H1 (cell line): Measurements from ENCODE around the gene APOA4. TPM values are rescaled to one million over a fixed set of nuclear protein-coding genes. Genes with fewer than 3 reads are reported as not detected.

ENCODE experiments used
- CTCF ChIA-PET: fragments of 300-600 bp; sonication (Branson Sonifier 250); formaldehyde crosslinking; loops from one replicate; lab custom pipeline; 2021; ENCODE audit not compliant: partially characterized antibody; lab: Charles Lee
- POLR2A ChIA-PET: fragments of 300-600 bp; sonication (Branson Sonifier 250); formaldehyde crosslinking; loops from one replicate; lab custom pipeline; 2021; ENCODE audit warnings: inconsistent platforms; ENCODE audit not compliant: partially characterized antibody; lab: Charles Lee
- DNase-seq, 2 experiments: peaks; one replicate each; pipeline versions ENCODE4 v3.0.0 to v3.0.0-alpha.2; 2010 to 2022; ENCODE audit warnings: low spot score in 2 of 2, low read depth in 1 of 2, mixed read lengths in 1 of 2
- FAIRE-seq: peaks from 2 replicates; lab custom pipeline; 2011; peaks lifted over from hg19 to GRCh38; lab: Jason Lieb, UNC
- H2AFZ ChIP-seq: 2 replicates; pipeline ENCODE4 v1.8.1; 2012; ENCODE audit warnings: low read length, inconsistent platforms
- H2AK5ac ChIP-seq: 2 replicates; pipeline ENCODE4 v1.6.1; 2013; ENCODE audit warnings: low read depth, low read length
- H2BK120ac ChIP-seq: replicated peaks from 2 replicates; pipeline ENCODE3; 2013; ENCODE audit warnings: low read depth, low read length, inconsistent platforms
- H2BK12ac ChIP-seq: 2 replicates; pipeline ENCODE4 v1.6.1; 2013; ENCODE audit warnings: low read depth, low read length
- H2BK15ac ChIP-seq: 2 replicates; pipeline ENCODE4 v1.6.1; 2013; ENCODE audit warnings: low read length
- H2BK20ac ChIP-seq: 2 replicates; pipeline ENCODE4 v1.6.1; 2013; ENCODE audit warnings: low read length
- H2BK5ac ChIP-seq: 2 replicates; pipeline ENCODE4 v1.6.1; 2013; ENCODE audit warnings: low read depth, low read length
- H3K14ac ChIP-seq: 2 replicates; pipeline ENCODE4 v1.6.1; 2013; ENCODE audit warnings: inconsistent platforms; ENCODE audit not compliant: insufficient read length
- H3K18ac ChIP-seq: 2 replicates; pipeline ENCODE4 v1.6.1; 2013; ENCODE audit warnings: low read length; ENCODE audit errors: extremely low read depth
- H3K23ac ChIP-seq: 2 replicates; pipeline ENCODE4 v1.6.1; 2013; ENCODE audit warnings: inconsistent platforms; ENCODE audit not compliant: insufficient read length
- H3K23me2 ChIP-seq: 2 replicates; pipeline ENCODE4 v1.6.1; 2013; ENCODE audit warnings: low read depth, low read length
- H3K27ac ChIP-seq: 2 replicates; pipeline ENCODE4 v1.6.1; 2011; ENCODE audit warnings: low read depth, low read length, inconsistent platforms
- H3K27me3 ChIP-seq, 4 experiments: replicated peaks in 1 of 4; 1 replicate in 1 of 4; 2 replicates in 3 of 4; pipeline versions ENCODE4 v1.6.1 to v1.8.1; 2011 to 2013; ENCODE audit warnings: low read length in 3 of 4, mild to moderate bottlenecking in 3 of 4, inconsistent platforms in 2 of 4, mixed read lengths in 2 of 4, moderate library complexity in 1 of 4; ENCODE audit not compliant: control insufficient read depth in 3 of 4, insufficient read depth in 3 of 4; ENCODE audit errors: extremely low read depth in 1 of 4
- H3K36me3 ChIP-seq, 4 experiments: 2 replicates each; pipeline versions ENCODE4 v1.6.1 to v1.8.1; 2011 to 2013; ENCODE audit warnings: mild to moderate bottlenecking in 4 of 4, low read length in 3 of 4, moderate library complexity in 2 of 4, control low read depth in 1 of 4, inconsistent platforms in 1 of 4; ENCODE audit not compliant: insufficient read depth in 4 of 4, control insufficient read depth in 2 of 4
- H3K4ac ChIP-seq: replicated peaks from 2 replicates; pipeline ENCODE3; 2013; ENCODE audit warnings: low read length, low read depth, mixed read lengths, inconsistent platforms; ENCODE audit not compliant: insufficient read length
- H3K4me1 ChIP-seq, 4 experiments: replicated peaks in 1 of 4; 1 replicate in 1 of 4; 2 replicates in 3 of 4; pipeline versions ENCODE4 v1.6.1 to v1.8.1; 2011 to 2013; ENCODE audit warnings: low read length in 3 of 4, inconsistent platforms in 2 of 4, mixed read lengths in 1 of 4; ENCODE audit not compliant: insufficient read depth in 4 of 4, control insufficient read depth in 3 of 4
- H3K4me2 ChIP-seq, 2 experiments: 2 replicates each; pipeline versions ENCODE4 v1.6.1 to v1.8.1; 2011 to 2013; ENCODE audit warnings: low read depth in 2 of 2, low read length in 2 of 2, control low read depth in 1 of 2, inconsistent platforms in 1 of 2, mild to moderate bottlenecking in 1 of 2; ENCODE audit not compliant: insufficient read depth in 1 of 2
- H3K4me3 ChIP-seq, 4 experiments: fragments of 200-600, 300-600 bp in 1 of 4; sonication (generic), shearing (Covaris generic), sonication (Bioruptor Twin) in 1 of 4; 2 replicates each; pipeline versions ENCODE4 v1.5.1 to v1.8.1; 2011 to 2016; ENCODE audit warnings: low read length in 4 of 4, low read depth in 3 of 4, control low read depth in 2 of 4, inconsistent platforms in 2 of 4, mild to moderate bottlenecking in 2 of 4, mixed read lengths in 1 of 4, moderate library complexity in 1 of 4; ENCODE audit not compliant: insufficient read depth in 2 of 4; ENCODE audit errors: extremely low read depth in 1 of 4
- H3K56ac ChIP-seq: replicated peaks from 2 replicates; pipeline ENCODE3; 2013; ENCODE audit warnings: low read depth, mild to moderate bottlenecking, mixed read lengths, low read length, inconsistent platforms; ENCODE audit not compliant: insufficient read length
- H3K79me1 ChIP-seq: 2 replicates; pipeline ENCODE4 v1.6.1; 2013; ENCODE audit warnings: low read depth, low read length, control low read depth
- H3K79me2 ChIP-seq, 2 experiments: 2 replicates each; pipeline versions ENCODE4 v1.6.1 to v1.8.1; 2012 to 2013; ENCODE audit warnings: low read length in 2 of 2, mild to moderate bottlenecking in 2 of 2, inconsistent platforms in 1 of 2; ENCODE audit not compliant: insufficient read depth in 2 of 2, control insufficient read depth in 1 of 2
- H3K9ac ChIP-seq, 4 experiments: replicated peaks in 1 of 4; 1 replicate in 1 of 4; 2 replicates in 3 of 4; pipeline versions ENCODE4 v1.6.1 to v1.8.1; 2011 to 2013; ENCODE audit warnings: low read depth in 3 of 4, low read length in 3 of 4, control low read depth in 2 of 4, mild to moderate bottlenecking in 2 of 4, moderate library complexity in 2 of 4, inconsistent platforms in 1 of 4; ENCODE audit errors: extremely low read depth in 1 of 4
- H3K9me3 ChIP-seq, 2 experiments: 2 replicates each; pipeline versions ENCODE4 v1.6.1 to v1.8.1; 2012 to 2013; ENCODE audit warnings: mild to moderate bottlenecking in 2 of 2, moderate library complexity in 2 of 2, control low read depth in 1 of 2, inconsistent platforms in 1 of 2, low read depth in 1 of 2, low read length in 1 of 2, mixed read lengths in 1 of 2; ENCODE audit not compliant: insufficient read depth in 2 of 2
- H4K20me1 ChIP-seq, 2 experiments: replicated peaks in 1 of 2; 2 replicates each; pipeline versions ENCODE3 to v1.8.1; 2011 to 2013; ENCODE audit warnings: inconsistent platforms in 2 of 2, low read length in 2 of 2, mild to moderate bottlenecking in 1 of 2; ENCODE audit not compliant: insufficient read depth in 2 of 2, control insufficient read depth in 1 of 2
- H4K5ac ChIP-seq: 2 replicates; pipeline ENCODE4 v1.6.1; 2013; ENCODE audit warnings: low read length, low read depth, mixed read lengths, inconsistent platforms; ENCODE audit not compliant: insufficient read length
- H4K8ac ChIP-seq: 2 replicates; pipeline ENCODE4 v1.8.0; 2013; ENCODE audit warnings: mild to moderate bottlenecking, moderate library complexity, low read length, inconsistent platforms; ENCODE audit not compliant: insufficient read depth; ENCODE audit errors: extremely low read depth
- H4K91ac ChIP-seq: replicated peaks from 2 replicates; pipeline ENCODE3; 2013; ENCODE audit warnings: low read length, mixed read lengths, inconsistent platforms; ENCODE audit not compliant: insufficient read length
- CHD2 ChIP-seq: IDR thresholded peaks from 2 replicates; pipeline ENCODE4 v1.6.1; 2012; ENCODE audit warnings: low read length, improper control_type of control experiment
- FOSL1 ChIP-seq: IDR thresholded peaks from 2 replicates; pipeline ENCODE4 v1.6.1; 2011; ENCODE audit warnings: mild to moderate bottlenecking, low read depth, low read length, moderate library complexity; ENCODE audit not compliant: insufficient read depth
- MAFK ChIP-seq: IDR thresholded peaks from 2 replicates; pipeline ENCODE4 v1.6.1; 2012; ENCODE audit warnings: low read depth, mild to moderate bottlenecking, improper control_type of control experiment, low read length
- NRF1 ChIP-seq: IDR thresholded peaks from 2 replicates; pipeline ENCODE4 v1.6.1; 2011; ENCODE audit warnings: mild to moderate bottlenecking, low read depth, low read length, improper control_type of control experiment
- RXRA ChIP-seq: IDR thresholded peaks from 2 replicates; pipeline ENCODE4 v1.6.1; 2011; ENCODE audit warnings: low read depth, mild to moderate bottlenecking, low read length, moderate library complexity; ENCODE audit not compliant: insufficient read depth
- TEAD4 ChIP-seq: IDR thresholded peaks from 2 replicates; pipeline ENCODE4 v1.6.1; 2012; ENCODE audit warnings: low read depth, low read length, inconsistent platforms, mixed read lengths
- YY1 ChIP-seq: IDR thresholded peaks from 2 replicates; pipeline ENCODE4 v1.6.1; 2011; ENCODE audit warnings: low read depth, mild to moderate bottlenecking, low read length
- WGBS, 2 experiments: shearing (Covaris generic) in 1 of 2; methylation state at CpG; one replicate each; pipeline versions ENCODE4 v1.1.6 to v1.1.7; 2013 to 2015; ENCODE audit warnings: low lambda C conversion rate in 2 of 2, mixed read lengths in 2 of 2, inconsistent platforms in 1 of 2, low coverage in 1 of 2, missing lambda C conversion rate in 1 of 2; ENCODE audit not compliant: insufficient replicate concordance in 2 of 2, insufficient coverage in 1 of 2, insufficient read length in 1 of 2; ENCODE audit errors: extremely low coverage in 1 of 2, missing lambda C conversion rate in 1 of 2; 5-methylcytosine and 5-hydroxymethylcytosine counted together
- polyA plus RNA-seq, 7 experiments: library from polyadenylated mRNA; depleted of rRNA in 3 of 7; stranded (reverse) in 5 of 7; unstranded in 2 of 7; fragments of >200 nt in 5 of 7; fragments of 200-250 nt in 2 of 7; gene quantifications; 1 replicate in 5 of 7; 2 replicates in 1 of 7; 4 replicates in 1 of 7; pipeline versions ENCODE4 v1.2.1 to v1.2.3, GENCODE V29; 2011 to 2013; ENCODE audit warnings: missing spikeins in 2 of 7, mixed read lengths in 2 of 7
- total RNA-seq: library from RNA; stranded (reverse); fragmentation: NEBNext Ultra II Directional; extraction: Animal tissue kit (Norgen Biotek cat#: 25700); gene quantifications from 2 replicates; pipeline ENCODE4 v1.2.1, GENCODE V29; 2021

The APOA4 gene
- total and polyA plus RNA-seq, 2 of the 8 experiments (the other 6 are each of a cell fraction or from before 2014, with no cell fraction given): not detected

- H3K27ac ChIP-seq: no peak within 1 kb of the TSS
- H3K4me2 ChIP-seq: peak within 1 kb of the TSS in 1 of 2 experiments; percentile 80; a peak in 1 of 4 replicates
- DNase-seq (no peak), FAIRE-seq (no peak)
- H3K9me3 ChIP-seq: no peaks in the 10 kb centered on the region
- no peak within 1 kb of the TSS for H3K18ac ChIP-seq
- peaks cover 3% of the 10 kb centered on the region; the same call in 1 of the 2 replicates for H3K23me2 ChIP-seq
- H3K4ac ChIP-seq: peak within 1 kb of the TSS; percentile 32
- H4K20me1 ChIP-seq: no peaks in the 10 kb centered on the region
- H2BK20ac ChIP-seq: no peak within 1 kb of the TSS
- no peak within 1 kb of the TSS for H2AK5ac ChIP-seq
- H4K5ac ChIP-seq: no peak within 1 kb of the TSS
- peaks cover 0 to 24% (median 4%) of the 10 kb centered on the region in 4 experiments; a peak in 6 of 7 replicates for H3K4me1 ChIP-seq
- H3K9ac ChIP-seq: no peak within 1 kb of the TSS
- peaks cover 0 to 7% (median 5%) of the 10 kb centered on the region in 4 experiments; a peak in 3 of 7 replicates for H3K27me3 ChIP-seq
- H4K8ac ChIP-seq: peak within 1 kb of the TSS; percentile 54
- 86% methylated on average over 14 of the region's 19 CpGs; no CpG with 5 or more reads in 1 of the 2 experiments for WGBS, 2 experiments
- H2BK12ac ChIP-seq: peak within 1 kb of the TSS; percentile 53; the same call in 1 of the 2 replicates
- no peak within 1 kb of the TSS for H3K23ac ChIP-seq
- H2BK15ac ChIP-seq: no peak within 1 kb of the TSS
- H3K79me1 ChIP-seq: no peaks in the 10 kb centered on the region
- no peak within 1 kb of the TSS for H2AFZ ChIP-seq
- H4K91ac ChIP-seq: no peak within 1 kb of the TSS
- H2BK120ac ChIP-seq: no peak within 1 kb of the TSS
- H3K56ac ChIP-seq: no peak within 1 kb of the TSS
- ChIA-PET CTCF (interaction anchor here (0.7 to 12.2 kb wide), 16 partner anchors 11 to 389 kb away, joined by 3 to 237 read pairs (median 8); partner anchors contain the start of genes APOA4, APOA5 and ZPR1), POLR2A (interaction anchor here (0.9 to 2.4 kb wide), 4 partner anchors 8 to 307 kb away, joined by 3 to 14 read pairs (median 4); partner anchors contain the start of genes PAFAH1B2 and ZPR1)
- H3K14ac ChIP-seq: no peak within 1 kb of the TSS
- H2BK5ac ChIP-seq: no peak within 1 kb of the TSS
- H3K4me3 ChIP-seq: no peak within 1 kb of the TSS
- H3K79me2 ChIP-seq: no peaks in the 10 kb centered on the region
- TF ChIP-seq RXRA: no peak
- peak; percentile 74; the same call in 1 of the 2 replicates for TF ChIP-seq TEAD4
- TF ChIP-seq MAFK: no peak
- no peak for TF ChIP-seq CHD2
- TF ChIP-seq YY1: no peak
- TF ChIP-seq NRF1: no peak
- no peak for TF ChIP-seq FOSL1
- H3K36me3 ChIP-seq: no peaks in the 10 kb centered on the region; a peak in 1 of 8 replicates
Measured at GRCh38 chr11:116837231-116838091, 14.4 kb upstream of the APOA4 start, which contains the start of gene APOA1. Gene APOA1 (minus strand): TSS chr11:116837622. CDS start chr11:116837387, 235 bp downstream.
